Measurements from ENCODE around the gene FAM222B. TPM values are rescaled to one million over a fixed set of nuclear protein-coding genes. Genes with fewer than 3 reads are reported as not detected.
A peak's percentile ranks its signal among the peaks of the same experiment; 100 is the strongest.

Gene FAM222B
- total and polyA plus RNA-seq, 4 donors = 4.3 to 33.1 (median 19.8) TPM

- peak in 3 of 6 donors; percentile 66 to 91 (median 91) for DNase-seq (ENCODE audit: low read depth in 4 of 6, low spot score in 6 of 6)
- no peak overlapping the region for H3K4me3 ChIP-seq (ENCODE audit: low read depth, low read length)
- no CpG with 5 or more reads among the region's 5 CpGs for WGBS (ENCODE audit: insufficient coverage)
- H3K4me1 ChIP-seq (ENCODE audit: control insufficient read depth, insufficient read depth, low read length) = peaks cover 40% of the 10 kb centered on the region
- no peaks in the 10 kb centered on the region for H3K27me3 ChIP-seq (ENCODE audit: control insufficient read depth, insufficient read depth, low read length)
- peaks cover 19% of the 10 kb centered on the region for H3K36me3 ChIP-seq (ENCODE audit: control insufficient read depth, insufficient read depth, low read length)
- H3K9me3 ChIP-seq (ENCODE audit: control insufficient read depth, insufficient read depth, low read length) = no peaks in the 10 kb centered on the region
- no peak overlapping the region for H3K27ac ChIP-seq (ENCODE audit: low read depth, low read length)
These were observed 78.8 kb downstream of the FAM222B start for GRCh38 chr17:28763804-28764266.

GRCh38 chr17:28763137-28763799 lies 79.3 kb downstream of the FAM222B start:
- Histone ChIP-seq H3K4me1 (ENCODE audit: control insufficient read depth, insufficient read depth, low read length) (peaks cover 41% of the 10 kb centered on the region), H3K9me3 (ENCODE audit: control insufficient read depth, insufficient read depth, low read length) (no peaks in the 10 kb centered on the region), H3K27ac (ENCODE audit: low read depth, low read length) (no peak overlapping the region), H3K4me3 (ENCODE audit: low read depth, low read length) (no peak overlapping the region), H3K36me3 (ENCODE audit: control insufficient read depth, insufficient read depth, low read length) (peaks cover 24% of the 10 kb centered on the region), H3K27me3 (ENCODE audit: control insufficient read depth, insufficient read depth, low read length) (no peaks in the 10 kb centered on the region)
- WGBS (ENCODE audit: insufficient coverage) = no CpG with 5 or more reads among the region's 1 CpG
- DNase-seq (ENCODE audit: low read depth in 4 of 6, low spot score in 6 of 6) = no peak

DNA sequence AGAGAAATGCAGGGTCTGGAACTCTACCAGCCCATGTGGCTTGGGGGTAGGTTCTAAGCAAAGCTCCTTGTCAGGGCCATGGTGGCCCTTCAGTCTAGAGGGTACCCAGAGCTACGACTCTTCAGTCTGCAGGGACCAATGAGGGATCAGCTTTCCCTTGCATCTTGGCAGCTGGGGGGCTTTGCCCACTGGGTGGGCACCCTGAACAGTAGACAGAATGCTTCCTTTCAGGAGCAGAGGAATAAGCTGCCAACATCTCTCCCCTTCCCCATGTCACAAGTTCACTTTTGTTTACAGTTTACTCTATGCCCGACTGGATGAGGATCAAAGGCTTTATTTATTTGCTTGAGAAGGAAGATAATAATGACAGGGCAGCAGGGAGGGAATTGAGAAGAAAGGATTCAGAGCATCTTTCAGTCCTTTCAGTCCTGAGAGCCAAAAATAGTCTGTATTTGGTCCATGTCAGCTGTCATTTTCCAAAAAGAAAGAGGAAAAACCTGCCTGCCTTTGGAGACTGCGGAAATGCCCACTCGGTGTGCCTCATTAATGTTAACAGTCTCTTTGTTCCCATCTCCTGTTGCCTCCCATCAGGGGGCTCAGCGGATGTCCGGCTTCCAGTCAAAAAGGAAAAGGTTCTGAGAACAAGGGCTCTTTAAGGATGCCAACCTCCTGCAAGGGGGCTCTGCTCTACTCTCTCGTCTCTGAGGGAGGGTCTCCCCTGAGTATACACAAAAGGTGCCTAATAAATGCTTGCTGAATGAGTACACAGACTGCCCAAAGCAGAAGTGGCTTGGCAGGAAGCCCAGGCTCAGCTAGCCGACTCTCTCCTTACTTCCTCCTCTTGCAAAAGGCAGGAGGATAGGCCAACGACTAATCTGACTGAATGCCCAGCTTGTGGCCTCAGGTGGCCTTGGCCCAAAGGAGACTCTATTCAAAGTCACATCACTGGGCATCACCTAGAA lies 81.7 kb downstream of the FAM222B start:
- Histone ChIP-seq H3K9me3 (ENCODE audit: control insufficient read depth, insufficient read depth, low read length) (no peaks in the 10 kb centered on the region), H3K4me3 (ENCODE audit: low read depth, low read length) (no peak overlapping the region), H3K27me3 (ENCODE audit: control insufficient read depth, insufficient read depth, low read length) (no peaks in the 10 kb centered on the region), H3K36me3 (ENCODE audit: control insufficient read depth, insufficient read depth, low read length) (peaks cover 34% of the 10 kb centered on the region), H3K27ac (ENCODE audit: low read depth, low read length) (peak overlapping the region; percentile 12), H3K4me1 (ENCODE audit: control insufficient read depth, insufficient read depth, low read length) (peaks cover 36% of the 10 kb centered on the region)
- peak in 3 of 6 donors; percentile 57 to 88 (median 82) for DNase-seq (ENCODE audit: low read depth in 4 of 6, low spot score in 6 of 6)
- WGBS (ENCODE audit: insufficient coverage) = 10% methylated on average over 5 of the region's 9 CpGs

DNA sequence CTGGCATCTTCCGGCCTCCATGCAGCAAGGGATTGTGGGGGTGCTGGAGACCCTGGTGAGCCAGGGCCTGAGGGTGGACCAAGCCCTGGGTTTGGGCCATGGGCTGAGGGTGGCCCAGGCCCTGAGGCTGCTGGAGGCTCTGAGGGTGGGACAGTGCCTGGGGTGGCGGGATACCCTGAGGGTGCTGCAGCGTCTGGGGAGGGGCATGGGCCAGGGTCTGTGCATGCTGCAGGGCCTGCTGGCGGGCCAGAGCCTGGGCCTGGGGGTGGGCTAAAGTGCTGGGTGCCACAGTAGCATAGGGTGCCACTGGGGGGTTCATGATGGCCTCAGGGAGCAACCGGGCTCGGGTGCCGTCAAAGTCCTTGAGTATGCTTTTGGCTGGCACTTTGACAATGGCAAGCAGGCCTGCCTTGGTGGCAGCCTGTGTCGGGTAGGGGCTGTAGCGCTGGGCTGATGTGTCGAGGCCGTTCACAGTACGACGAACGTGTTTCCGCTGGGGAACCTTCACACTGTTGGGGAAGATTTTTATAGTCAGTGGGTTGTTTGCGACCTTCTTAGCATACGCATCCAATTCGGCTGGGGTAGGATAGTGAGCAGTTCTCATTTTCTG lies 83.2 kb downstream of the FAM222B start:
- Histone ChIP-seq H3K27ac (ENCODE audit: low read depth, low read length) (peak overlapping the region; percentile 16), H3K4me1 (ENCODE audit: control insufficient read depth, insufficient read depth, low read length) (peaks cover 36% of the 10 kb centered on the region), H3K36me3 (ENCODE audit: control insufficient read depth, insufficient read depth, low read length) (peaks cover 39% of the 10 kb centered on the region), H3K9me3 (ENCODE audit: control insufficient read depth, insufficient read depth, low read length) (no peaks in the 10 kb centered on the region), H3K27me3 (ENCODE audit: control insufficient read depth, insufficient read depth, low read length) (no peaks in the 10 kb centered on the region), H3K4me3 (ENCODE audit: low read depth, low read length) (no peak overlapping the region)
- DNase-seq (ENCODE audit: low read depth in 4 of 6, low spot score in 6 of 6) = peak in 1 of 6 donors; percentile 83
- WGBS (ENCODE audit: insufficient coverage) = 68% methylated on average over 18 of the region's 18 CpGs

DNA sequence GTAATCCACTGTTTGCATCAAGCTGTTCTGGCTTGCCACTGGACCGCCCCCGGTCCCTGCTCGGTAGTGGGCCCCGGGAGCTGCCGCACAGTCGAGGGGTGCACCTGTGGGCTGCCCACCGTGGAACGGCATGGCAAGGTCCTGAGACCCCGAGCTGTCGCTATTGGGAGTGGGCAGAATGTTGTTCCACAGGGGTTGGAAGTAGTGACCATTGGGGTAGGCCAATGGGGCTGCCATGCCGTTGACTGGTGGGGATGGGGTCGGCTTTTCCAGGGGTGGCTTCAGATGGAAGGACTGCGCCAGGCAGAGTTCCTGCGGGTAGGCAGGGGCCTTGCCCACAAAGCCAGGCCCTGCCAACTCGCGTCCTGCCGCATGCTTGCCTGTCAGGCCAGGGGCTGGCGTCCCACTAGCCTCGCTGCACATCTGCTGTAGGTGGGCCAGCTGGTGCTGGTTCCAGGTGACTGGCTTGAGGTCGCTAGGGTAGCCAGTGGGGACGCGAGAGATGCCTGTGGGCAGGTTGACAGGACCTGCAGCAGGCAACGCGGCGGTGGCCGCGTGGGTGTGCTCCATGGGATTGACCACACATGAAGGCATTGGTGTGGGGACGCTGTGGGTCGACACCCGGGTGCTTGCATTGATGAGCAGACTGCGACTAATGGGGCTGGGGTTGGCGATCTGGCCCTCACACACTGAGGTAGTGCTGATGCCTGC lies 84.0 kb downstream of the FAM222B start:
- H3K9me3 ChIP-seq (ENCODE audit: control insufficient read depth, insufficient read depth, low read length) = no peaks in the 10 kb centered on the region
- 95% methylated on average over 32 of the region's 32 CpGs for WGBS (ENCODE audit: insufficient coverage)

GRCh38 chr17:28756049-28756804 lies 86.4 kb downstream of the FAM222B start:
- H3K36me3 ChIP-seq (ENCODE audit: control insufficient read depth, insufficient read depth, low read length) = peaks cover 61% of the 10 kb centered on the region
- H3K27me3 ChIP-seq (ENCODE audit: control insufficient read depth, insufficient read depth, low read length) = no peaks in the 10 kb centered on the region
- 100% methylated on average over 1 of the region's 5 CpGs for WGBS (ENCODE audit: insufficient coverage)

More for the DNA sequence above, 84.0 kb downstream of the FAM222B start:
- Histone ChIP-seq H3K4me3 (ENCODE audit: low read depth, low read length) (no peak overlapping the region), H3K36me3 (ENCODE audit: control insufficient read depth, insufficient read depth, low read length) (peaks cover 44% of the 10 kb centered on the region), H3K27ac (ENCODE audit: low read depth, low read length) (no peak overlapping the region), H3K27me3 (ENCODE audit: control insufficient read depth, insufficient read depth, low read length) (no peaks in the 10 kb centered on the region), H3K4me1 (ENCODE audit: control insufficient read depth, insufficient read depth, low read length) (peaks cover 36% of the 10 kb centered on the region)
- DNase-seq (ENCODE audit: low read depth in 4 of 6, low spot score in 6 of 6) = no peak

GRCh38 chr17:28755486-28755885 lies 87.1 kb downstream of the FAM222B start:
- H3K4me1 ChIP-seq (ENCODE audit: control insufficient read depth, insufficient read depth, low read length) = peaks cover 34% of the 10 kb centered on the region
- H3K36me3 ChIP-seq (ENCODE audit: control insufficient read depth, insufficient read depth, low read length) = peaks cover 66% of the 10 kb centered on the region
- H3K4me3 ChIP-seq (ENCODE audit: low read depth, low read length) = no peak overlapping the region
- WGBS (ENCODE audit: insufficient coverage) = 85% methylated on average over 5 of the region's 7 CpGs
- no peak for DNase-seq (ENCODE audit: low read depth in 4 of 6, low spot score in 6 of 6)
- no peaks in the 10 kb centered on the region for H3K9me3 ChIP-seq (ENCODE audit: control insufficient read depth, insufficient read depth, low read length)
- no peaks in the 10 kb centered on the region for H3K27me3 ChIP-seq (ENCODE audit: control insufficient read depth, insufficient read depth, low read length)
- H3K27ac ChIP-seq (ENCODE audit: low read depth, low read length) = no peak overlapping the region

More at GRCh38 chr17:28756049-28756804, 86.4 kb downstream of the FAM222B start:
- no peak overlapping the region for H3K4me3 ChIP-seq (ENCODE audit: low read depth, low read length)
- peaks cover 34% of the 10 kb centered on the region for H3K4me1 ChIP-seq (ENCODE audit: control insufficient read depth, insufficient read depth, low read length)
- no peak for DNase-seq (ENCODE audit: low read depth in 4 of 6, low spot score in 6 of 6)
- no peak overlapping the region for H3K27ac ChIP-seq (ENCODE audit: low read depth, low read length)
- no peaks in the 10 kb centered on the region for H3K9me3 ChIP-seq (ENCODE audit: control insufficient read depth, insufficient read depth, low read length)

DNA sequence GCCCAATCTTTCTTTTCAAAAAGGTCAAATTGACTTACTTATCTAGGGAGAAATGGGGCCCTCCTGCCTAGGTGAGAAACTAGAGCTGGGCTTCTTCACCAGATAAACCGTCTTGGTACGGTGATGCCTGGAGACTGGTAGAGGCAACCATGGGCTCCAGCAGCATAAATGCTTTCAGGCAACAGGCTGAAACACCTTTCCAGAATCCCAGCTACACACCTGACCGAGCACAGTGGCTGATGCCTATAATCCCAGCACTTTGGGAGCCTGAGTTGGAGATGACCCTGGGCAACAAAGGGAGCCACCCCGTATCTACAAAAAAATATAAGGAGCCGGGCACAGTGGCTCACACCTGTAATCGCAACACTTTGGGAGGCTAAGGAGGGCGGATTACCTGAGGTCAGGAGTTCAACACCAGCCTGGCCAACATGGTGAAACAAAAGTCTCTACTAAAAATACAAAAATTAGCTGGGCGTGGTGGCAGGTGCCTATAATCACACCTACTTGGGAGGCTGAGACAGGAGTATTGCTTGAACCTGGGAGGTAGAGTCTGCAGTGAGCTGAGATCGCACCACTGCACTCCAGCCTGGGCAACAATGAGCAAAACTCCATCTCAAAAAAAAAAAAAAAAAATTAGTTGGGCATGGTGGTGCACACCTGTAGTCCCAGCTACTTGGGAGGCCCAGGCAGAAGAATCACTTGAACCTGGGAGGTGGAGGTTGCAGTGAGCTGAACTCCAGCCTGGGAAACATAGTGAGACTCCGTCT lies 90.8 kb downstream of the FAM222B start:
- H3K27me3 ChIP-seq (ENCODE audit: control insufficient read depth, insufficient read depth, low read length) = no peaks in the 10 kb centered on the region

More for the DNA sequence above, 90.8 kb downstream of the FAM222B start:
- 98% methylated on average over 7 of the region's 10 CpGs for WGBS (ENCODE audit: insufficient coverage)
- peaks cover 77% of the 10 kb centered on the region for H3K36me3 ChIP-seq (ENCODE audit: control insufficient read depth, insufficient read depth, low read length)
- peaks cover 48% of the 10 kb centered on the region for H3K4me1 ChIP-seq (ENCODE audit: control insufficient read depth, insufficient read depth, low read length)
- no peaks in the 10 kb centered on the region for H3K9me3 ChIP-seq (ENCODE audit: control insufficient read depth, insufficient read depth, low read length)
- DNase-seq (ENCODE audit: low read depth in 4 of 6, low spot score in 6 of 6) = no peak
- H3K4me3 ChIP-seq (ENCODE audit: low read depth, low read length) = no peak overlapping the region
- H3K27ac ChIP-seq (ENCODE audit: low read depth, low read length) = no peak overlapping the region
